Fibroblast of skin of abdomen (primary cell): ENCODE measurements around the gene PTCD1.
"Not testable (repeated sequence)": the region's sequence is repeated elsewhere in the genome, so short reads cannot be mapped to it uniquely, and the experiment has no call there.

Experiments used
- DNase-seq: peaks from one replicate; pipeline ENCODE4 v3.0.0-alpha.2; 2013

The PTCD1 gene

DNA sequence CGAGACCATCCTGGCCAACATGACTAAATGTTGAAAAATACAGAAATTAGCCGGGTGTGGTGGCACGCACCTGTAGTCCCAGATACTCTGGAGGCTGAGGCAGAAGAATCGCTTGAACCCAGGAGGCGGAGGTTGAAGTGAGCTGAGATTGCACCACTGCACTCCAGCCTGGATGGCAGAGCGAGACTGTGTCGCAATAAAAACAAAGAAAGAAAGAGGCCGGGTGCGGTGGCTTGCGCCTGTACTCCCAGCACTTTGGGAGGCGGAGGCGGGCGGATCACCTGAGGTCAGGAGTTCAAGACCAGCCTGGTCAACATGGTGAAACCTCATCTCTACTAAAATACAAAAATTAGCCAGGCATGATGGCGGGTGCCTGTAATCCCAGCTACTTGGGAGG lies 51.4 kb downstream of the PTCD1 start:
- DNase-seq, result not testable (repeated sequence)

DNA sequence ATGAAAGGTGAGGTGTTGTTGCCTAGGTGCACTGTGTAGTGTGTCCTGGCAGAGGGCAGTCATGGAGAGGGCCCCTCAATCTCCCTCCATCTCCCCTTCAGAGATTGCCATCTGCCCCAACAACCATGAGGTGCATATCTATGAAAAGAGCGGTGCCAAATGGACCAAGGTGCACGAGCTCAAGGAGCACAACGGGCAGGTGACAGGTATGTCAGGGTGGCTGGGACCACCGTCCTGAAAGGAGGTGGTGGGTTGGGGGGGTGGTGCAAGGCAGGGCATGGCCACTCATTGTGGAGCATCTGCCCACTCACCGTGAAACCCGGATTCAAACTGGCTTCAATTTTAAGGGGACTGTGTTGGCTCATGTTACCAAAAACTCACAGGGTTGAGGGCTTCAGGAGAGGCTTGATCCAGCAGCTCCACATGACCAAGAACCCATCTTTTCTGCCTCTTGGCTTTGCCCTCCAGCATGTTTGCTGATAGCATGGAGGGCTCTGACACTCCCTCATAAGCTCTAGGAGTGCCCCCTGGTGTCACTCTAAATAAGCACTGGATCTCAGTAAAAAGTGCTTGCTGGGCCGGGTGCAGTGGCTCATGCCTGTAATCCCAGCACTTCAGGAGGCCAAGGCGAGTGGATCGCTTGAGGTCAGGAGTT lies 51.9 kb downstream of the PTCD1 start:
- no peak for DNase-seq

DNA sequence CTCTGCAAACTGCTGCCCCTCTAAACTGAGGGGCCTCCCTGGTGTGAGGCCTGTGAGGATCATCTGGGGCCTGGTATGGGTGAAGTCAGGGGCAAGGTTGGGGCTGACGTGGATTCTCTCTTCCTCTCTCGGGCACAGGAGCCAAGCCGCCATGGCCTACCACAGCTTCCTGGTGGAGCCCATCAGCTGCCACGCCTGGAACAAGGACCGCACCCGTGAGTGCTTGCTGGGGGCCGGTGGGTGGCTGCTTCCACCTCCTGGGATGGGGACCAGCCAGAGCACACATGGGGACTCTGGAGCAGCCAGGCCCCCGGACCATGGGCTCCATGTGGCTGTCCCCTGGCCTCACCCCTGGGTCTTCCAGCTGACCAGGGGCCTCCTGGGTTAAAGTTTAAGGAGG lies 53.0 kb downstream of the PTCD1 start:
- no peak for DNase-seq

DNA sequence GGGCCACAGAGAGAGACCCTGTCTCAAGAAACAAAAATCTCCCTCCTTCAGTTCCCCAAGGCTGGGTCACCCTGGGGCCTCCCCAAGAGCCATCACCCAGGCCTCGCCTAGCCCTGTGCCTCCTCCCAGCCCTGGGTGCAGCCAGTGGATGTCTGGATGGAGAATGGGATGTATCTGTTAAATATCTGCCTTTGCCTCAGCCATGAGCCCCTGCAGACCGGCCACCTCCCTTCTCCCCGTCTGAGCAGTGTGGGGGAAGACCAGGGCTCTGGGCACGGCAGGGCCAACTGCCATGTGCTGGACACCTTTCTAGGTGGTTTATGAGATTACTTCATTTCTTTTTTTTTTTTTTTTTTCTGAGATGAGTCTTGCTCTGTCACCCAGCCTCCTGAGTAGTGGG lies 54.1 kb downstream of the PTCD1 start:
- no peak for DNase-seq

DNA sequence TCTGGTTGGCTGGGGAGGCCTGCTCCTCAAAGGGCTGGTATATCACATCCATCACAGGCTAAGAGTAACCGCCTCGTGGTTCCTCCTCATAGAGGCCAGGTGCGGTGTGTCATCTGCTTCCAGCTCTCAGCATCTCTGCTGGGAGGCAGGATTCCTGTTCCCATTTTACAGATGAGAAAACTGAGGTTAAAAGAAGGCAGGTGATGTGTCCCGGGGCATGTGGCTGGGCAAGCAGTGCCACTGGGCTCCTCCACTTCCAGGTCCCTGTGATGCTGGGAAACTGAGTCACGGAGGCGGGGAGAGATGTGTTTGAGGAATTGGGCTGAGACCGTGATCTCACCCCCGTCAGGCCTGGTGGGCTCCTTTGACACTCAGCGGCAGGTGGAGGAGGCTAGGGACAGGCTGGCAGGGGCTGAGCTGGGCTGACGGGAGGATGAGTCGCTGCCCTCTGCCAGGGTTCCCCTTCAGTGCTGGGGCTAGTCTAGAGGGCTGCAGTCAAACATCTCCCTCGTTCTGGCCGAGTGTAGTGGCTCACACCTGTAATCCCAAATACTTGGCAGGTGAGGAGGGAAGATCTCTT lies 54.7 kb downstream of the PTCD1 start:
- no peak for DNase-seq

DNA sequence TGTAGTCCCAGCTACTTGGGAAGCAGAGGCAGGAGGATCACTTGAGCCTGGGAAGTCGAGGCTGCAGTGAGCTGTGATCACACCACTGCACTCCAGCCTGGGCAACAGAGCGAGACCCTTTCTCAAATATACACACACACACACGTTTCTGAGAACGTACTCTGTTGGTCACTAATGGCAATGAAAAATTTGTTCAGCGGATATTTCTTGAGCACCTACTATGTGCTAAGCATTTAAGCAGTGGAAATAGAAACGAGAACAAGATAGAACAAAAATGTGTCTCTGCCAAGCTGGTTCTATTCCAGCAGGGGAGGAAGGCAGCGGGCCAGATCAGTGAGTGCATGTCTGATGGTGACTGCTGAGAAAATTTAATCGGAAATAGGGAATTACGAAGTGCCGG lies 55.4 kb downstream of the PTCD1 start:
- DNase-seq, result no peak

DNA sequence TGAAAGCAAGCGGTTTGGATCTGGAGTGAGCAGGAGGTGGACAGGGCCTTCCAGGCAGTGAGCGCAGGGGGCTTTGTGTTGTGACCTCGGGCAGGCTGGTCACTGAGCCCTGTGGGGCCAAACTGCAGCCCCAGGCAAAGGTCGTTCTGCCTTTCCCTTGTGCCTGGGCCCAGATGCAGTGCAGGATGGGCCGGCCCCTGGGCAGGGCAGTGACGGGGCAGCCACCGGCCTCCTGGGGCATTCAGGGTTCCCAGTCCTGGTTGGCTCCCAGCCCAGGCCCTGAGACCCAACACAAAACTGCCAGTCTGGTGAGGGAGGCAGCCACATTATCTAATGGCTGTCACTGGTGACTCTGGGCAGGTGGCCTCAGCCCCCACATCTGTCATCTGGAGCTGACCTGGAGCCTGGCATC lies 56.9 kb downstream of the PTCD1 start:
- no peak for DNase-seq

DNA sequence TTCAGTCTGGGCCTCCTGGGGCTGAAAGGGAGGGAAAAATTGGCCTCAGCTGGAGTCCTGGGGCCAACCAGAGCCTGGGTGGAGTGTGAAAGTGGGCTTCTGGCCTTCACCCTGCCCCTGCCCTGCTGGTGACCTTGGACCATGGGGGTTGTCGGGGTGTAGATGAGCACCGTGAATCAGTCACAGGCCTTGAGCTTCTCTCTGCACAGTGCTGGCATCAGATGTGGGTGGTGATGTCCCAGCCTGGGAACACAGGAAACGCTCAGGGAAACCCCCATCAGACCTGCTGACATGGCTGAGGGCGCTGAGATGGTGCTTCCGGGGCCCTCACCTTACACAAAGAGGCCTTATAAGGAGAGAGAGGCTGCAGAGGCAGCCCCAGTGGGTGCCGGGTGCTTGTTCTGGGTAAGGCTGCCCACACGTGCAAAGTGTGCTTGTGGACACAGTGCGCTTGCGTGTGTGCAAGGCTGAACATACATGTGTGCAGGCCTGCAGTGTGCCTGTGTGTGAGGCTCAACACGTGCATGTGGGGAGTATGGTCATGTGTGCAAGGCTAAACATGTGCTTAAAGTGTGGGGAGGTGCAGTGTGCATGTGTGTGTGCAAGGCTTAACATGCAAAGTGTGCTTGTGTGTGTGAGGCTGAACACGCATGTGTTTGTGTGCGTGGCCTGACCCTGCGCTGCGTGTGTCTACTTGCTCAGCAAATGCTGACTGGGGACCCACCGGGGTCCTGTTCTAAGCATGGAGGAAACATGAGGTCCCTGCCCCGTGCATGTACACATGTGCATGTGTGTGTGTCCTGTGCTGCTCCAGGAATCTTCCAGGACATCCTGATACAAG lies 57.6 kb downstream of the PTCD1 start:
- DNase-seq, result no peak

DNA sequence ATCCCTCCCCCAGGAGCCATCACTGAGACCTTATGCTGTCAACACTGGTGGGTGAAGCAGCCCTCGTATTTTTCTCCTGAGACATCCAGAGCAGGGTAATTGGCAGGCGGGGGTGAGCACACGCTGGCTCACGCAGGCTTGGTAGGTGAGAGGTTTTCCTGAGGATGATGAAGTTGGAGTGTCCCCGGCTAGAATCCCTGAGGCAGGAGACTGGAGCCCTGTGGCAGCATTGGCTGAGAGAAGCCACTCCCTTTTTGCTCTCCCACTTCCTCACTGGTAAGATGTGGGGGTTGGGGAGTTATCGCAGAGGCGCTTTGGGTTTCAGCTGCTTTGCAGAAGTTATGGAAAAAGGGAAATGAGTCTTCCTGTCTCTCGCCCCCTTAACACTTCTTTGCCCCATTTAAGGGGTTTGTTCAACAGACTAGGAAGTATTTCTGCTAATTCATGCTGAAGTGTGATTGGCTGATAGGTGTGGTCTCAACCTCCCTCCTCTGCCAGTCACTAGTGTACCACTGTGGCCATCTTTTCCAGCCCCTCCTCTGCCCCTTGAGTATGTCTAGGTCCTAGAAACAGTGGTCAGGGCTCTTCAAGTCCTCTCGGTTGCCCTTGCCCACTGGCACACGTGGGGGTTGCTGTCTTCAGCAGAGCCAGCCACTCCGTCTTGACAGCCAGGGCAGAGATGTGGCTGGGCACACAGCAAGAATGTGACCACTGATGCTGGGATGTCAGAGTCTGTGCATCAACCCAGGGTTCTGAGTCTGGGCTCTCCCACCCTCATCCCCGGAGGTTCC lies 58.4 kb downstream of the PTCD1 start:
- DNase-seq, result peak; percentile 47

DNA sequence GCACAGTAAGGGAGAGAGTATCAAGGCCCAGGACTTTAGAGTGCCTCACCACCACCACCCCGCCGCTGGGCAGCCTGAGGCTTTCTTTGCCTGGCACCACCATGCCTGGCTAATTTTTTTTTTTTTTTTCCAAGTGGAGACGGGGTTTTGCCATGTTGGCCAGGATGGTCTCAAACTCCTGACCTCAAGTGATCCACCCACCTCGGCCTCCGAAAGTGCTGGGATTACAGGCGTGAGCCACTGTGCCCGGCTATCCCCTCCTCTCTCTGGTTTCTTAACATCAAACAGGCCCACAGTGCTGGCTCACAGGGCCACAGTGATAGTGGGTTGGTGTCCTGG lies 58.9 kb downstream of the PTCD1 start:
- not testable (repeated sequence) for DNase-seq

DNA sequence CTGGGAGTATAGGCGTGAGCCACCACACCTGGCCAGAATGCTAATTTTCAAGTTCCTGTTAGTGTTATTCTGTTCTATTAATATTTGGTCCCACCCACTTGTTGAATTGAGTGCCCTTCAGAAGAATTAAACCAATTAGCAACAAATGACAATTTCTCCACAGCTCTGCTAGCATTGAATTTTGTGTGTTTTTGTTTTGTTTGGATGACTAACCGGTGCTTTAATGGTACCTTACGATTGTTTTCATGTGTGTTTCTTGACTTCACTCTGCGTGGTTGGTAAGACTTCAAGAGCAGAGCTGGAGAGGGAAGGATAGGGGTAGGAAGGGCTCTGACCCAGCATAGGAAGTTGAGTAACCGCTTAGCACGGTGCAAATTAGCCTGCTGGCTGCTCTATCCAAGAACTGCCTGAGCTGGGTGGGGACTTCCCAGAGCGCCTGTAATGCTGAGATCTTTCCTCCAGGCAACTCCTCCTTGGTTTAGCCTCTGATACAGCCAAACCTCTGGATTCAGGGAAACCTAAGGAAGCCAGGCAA lies 59.5 kb downstream of the PTCD1 start:
- DNase-seq, result peak; percentile 76

DNA sequence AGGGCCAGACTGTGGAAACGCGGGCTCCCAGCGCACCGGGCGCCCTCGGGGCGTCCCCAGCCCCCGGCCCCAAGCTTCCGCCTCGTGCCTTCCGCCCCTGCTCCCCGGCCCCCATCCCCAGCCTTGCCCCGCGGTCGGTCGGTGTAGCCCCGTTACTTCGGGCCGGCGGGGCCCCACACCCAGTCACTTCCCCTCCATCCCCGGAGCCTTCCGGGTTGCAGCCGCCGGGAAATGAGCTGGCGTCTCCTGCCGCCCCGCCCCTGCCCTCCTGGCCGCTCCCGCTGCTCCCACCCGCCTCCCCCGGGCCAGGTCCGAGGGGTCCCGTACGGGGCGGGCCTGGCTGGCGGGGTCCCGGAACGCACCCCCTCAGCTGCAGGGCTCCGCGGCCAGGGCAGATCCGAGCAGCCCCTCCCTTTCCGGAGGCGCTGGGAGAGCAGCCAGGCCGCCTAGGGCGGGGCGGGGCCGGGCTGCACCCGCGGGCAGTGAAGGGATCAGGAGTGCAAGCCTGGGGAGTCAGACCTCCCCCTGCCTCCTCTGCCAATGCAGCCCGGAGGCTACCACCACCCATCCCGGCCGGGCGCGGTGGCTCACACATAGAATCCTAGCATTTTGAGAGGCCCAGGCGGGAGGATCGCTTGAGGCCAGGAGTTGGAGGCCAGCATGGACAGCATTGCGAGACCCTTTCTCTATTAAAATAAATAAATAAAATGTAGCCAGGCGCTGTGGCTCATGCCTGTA lies 63.4 kb downstream of the PTCD1 start:
- DNase-seq, result peak; percentile 56

DNA sequence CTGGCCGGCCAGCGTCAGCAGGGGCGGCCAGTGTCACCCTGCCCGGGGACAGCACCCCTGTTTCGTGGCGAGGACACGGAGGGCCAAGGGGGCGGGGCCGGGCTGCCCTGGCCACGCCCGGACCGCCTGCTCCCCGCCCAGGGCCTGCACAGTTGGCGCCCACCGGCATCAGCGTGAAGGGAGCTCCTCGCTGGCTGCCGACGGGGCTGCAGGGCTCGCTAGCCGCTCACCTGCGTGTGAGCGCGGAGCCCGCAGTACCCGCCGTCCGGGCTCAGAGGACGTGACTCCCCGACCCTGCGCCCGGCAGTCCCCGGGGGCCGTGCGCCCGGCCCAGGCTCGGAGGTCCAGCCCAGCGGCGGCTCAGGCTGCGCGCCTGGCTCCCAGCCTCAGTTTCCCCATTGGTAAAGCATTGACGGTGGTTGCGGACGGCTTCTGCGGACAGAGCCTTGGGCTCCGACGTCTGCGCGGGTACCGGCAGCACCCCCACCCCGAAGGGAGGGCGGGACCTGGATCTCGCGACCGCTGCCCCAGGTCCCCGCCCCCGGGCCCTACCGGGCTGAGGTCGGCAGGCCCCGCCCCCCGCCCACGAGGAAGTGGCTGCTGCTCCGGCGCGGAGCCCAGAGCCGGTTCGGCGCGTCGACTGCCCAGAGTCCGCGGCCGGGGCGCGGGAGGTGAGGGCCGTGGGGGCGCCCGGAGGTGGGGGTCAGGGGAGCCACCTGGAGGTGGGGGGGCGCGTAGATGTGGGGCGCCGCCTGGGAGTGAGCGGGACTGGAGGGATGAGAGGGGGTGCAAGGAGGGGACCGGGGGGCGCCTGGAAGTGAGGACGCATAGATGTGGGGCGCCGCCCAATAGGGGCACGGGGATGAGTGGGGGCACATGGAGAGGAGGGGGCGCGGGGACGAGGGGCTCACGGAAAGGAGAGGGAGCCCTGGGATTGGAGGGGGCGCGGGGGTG lies 64.2 kb downstream of the PTCD1 start, which contains the start of gene ARPC1B:
ARPC1B (plus strand) TSS at position 620 of the 954 bp plus-strand sequence. CDS start 10,985 bp downstream, outside the sequence.
- DNase-seq, result peak; percentile 72

DNA sequence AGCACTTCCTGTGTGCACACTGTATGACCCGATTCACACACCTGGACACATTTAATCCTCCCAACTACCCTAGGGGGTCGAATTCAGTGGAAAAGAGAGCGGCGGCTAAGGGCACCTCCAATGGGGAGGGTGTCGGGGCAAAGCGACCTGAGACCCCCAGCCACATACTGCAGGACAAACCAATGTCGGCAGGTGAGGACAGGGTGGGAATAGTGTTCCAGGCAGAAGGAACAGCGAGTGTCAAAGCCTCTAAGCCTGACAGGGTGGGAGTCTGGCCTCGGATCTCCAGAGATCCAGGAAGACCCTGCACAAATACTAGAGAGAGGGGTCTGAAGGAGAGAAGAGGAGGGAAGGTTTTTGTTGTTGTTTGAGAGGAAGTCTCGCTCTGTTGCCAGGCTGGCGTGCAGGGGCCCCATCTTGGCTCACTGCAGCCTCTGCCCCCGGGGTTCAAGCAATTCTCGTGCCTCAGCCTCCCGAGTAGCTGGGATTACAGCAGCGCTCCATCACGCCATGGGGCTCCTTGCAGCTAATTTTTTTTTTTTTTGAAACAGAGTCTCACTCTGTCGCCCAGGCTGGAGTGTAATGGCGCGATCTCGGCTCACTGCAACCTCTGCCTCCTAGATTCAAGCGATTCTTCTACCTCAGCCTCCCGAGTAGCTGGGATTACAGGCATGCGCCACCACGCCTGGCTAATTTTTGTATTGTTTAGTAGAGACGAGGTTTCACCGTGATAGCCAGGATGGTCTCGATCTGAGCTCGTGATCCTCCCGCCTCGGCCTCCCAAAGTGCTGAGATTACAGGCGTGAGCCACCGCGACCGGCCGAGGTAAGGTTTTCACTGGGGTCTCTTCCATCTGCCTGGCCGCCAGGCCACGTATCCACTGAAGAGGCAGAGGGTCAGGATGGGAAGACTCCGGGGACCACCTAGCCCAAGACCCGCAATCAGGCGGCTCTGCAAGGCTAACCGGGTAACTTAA lies 65.2 kb downstream of the PTCD1 start:
- no peak for DNase-seq

DNA sequence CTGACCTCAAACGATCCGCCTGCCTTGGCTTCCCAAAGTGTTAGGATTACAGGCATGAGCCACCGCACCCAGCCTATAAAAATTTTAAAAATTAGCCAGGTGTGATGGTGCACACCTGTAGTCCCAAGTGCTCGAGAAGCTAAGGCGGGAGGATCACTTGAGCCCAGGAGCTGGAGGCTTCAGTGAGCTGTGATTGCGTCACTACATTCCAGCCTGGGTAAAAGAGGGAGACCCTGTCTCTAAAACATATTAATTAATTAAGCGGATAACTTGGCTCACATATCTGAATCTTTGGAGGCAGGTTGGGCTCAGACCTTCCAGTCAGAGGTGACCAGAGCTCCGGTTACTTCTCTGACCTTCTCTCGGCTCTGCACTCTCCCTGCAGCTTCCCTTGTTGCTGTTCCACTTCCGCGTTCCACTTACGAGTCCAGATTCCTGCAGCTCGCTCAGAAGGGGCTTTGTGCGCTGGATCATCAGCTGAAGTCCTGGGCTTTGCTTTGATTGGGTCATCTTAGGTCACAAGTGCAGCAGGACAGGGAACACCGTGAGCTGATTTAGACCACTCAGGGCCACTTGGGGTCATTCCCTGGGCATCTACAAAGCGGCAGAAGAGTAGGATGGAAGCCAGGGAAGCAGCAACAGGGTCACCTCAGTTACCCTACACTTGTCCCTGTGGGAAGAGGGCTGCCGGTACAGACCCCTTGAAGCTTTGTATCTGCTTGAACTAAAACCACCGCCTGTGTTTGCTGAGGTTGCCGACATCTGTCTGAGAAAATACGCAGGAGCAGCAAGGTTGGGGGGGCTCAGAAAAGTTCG lies 66.1 kb downstream of the PTCD1 start:
- DNase-seq, result peak; percentile 63

DNA sequence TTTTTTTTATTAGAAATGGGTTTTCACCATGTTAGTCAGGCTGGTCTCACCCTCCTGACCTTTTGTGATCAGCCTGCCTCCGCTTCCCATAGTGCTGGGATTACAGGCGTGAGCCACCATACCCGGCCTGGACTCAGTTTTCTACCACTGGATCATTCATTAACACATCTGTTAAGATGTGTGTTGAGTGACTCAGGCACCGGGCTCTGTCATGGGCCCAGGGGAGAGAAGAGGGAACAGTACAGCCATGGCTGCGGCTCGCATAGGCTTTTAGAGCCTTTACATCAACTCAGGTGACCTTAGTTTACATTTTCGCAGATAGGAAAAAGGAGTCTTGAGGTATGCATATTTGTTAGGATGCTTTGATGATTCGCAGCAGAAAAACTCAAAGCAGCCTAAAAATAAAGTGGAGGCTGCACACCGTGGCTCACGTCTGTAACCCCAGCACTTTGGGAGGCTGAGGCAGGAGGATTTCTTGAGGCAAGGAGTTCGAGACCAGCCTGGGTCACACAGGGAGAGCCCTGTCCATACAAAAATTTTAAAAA lies 67.2 kb downstream of the PTCD1 start:
- no peak for DNase-seq

DNA sequence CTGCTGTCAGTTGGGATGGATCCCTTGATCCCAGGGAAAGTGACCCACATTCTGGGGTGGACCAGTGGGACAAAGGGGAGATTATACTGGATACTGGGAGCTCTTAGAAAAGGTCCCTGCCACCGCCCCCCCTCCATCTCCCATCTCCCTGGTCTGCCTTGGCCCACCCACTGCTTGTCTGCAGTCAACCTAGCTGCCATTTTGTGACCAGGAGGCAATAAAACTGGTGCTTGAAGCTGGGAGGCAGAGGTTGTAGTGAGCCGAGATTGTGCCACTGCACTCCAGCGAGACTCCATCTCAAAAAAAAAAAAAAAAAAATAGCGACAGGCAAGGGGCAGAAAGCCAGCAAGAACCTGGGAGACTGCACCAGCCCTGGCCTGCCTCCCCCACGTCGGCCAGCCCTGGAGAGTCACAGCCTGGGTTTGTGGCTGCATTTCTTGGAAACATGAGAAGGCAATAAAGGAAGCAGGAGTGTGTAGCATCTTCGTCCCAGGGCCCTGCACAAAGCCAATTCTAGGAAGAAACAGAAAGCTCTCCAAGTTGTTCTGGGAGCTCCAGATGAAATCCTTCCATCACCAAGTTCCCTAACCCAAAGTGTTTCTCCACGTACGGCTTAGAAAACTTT lies 68.7 kb downstream of the PTCD1 start:
- peak; percentile 62 for DNase-seq
